H7 (cell line): ENCODE measurements around the gene IDS. TPM values are rescaled to one million over a fixed set of nuclear protein-coding genes. Genes with fewer than 3 reads are reported as not detected.
A peak's percentile ranks its signal among the peaks of the same experiment; 100 is the strongest.
"Not testable (repeated sequence)": the region's sequence is repeated elsewhere in the genome, so short reads cannot be mapped to it uniquely, and the experiment has no call there.

Source experiments
- DNase-seq: peaks from one replicate; pipeline ENCODE4 v3.0.0; 2012
- H3K27me3 ChIP-seq: 2 replicates; pipeline ENCODE4 v1.6.0; 2011; ENCODE audit warnings: mild to moderate bottlenecking, low read length; ENCODE audit not compliant: control insufficient read depth, insufficient read depth
- H3K36me3 ChIP-seq: replicated peaks from 2 replicates; pipeline ENCODE4 v1.5.1; 2011; ENCODE audit warnings: low read length; ENCODE audit not compliant: control insufficient read depth, insufficient read depth
- H3K4me3 ChIP-seq: 2 replicates; pipeline ENCODE4 v1.5.1; 2011; ENCODE audit warnings: low read depth, mild to moderate bottlenecking, control low read depth, low read length, moderate library complexity; ENCODE audit not compliant: insufficient read depth
- total RNA-seq: library from RNA; depleted of rRNA; stranded (reverse); fragments of >200 nt; shearing (Covaris generic); gene quantifications from 2 replicates; pipeline ENCODE4 v1.2.3, GENCODE V29; 2014

Gene IDS
- total RNA-seq, 1 experiment from 2014 or later: 29.0 TPM

DNA sequence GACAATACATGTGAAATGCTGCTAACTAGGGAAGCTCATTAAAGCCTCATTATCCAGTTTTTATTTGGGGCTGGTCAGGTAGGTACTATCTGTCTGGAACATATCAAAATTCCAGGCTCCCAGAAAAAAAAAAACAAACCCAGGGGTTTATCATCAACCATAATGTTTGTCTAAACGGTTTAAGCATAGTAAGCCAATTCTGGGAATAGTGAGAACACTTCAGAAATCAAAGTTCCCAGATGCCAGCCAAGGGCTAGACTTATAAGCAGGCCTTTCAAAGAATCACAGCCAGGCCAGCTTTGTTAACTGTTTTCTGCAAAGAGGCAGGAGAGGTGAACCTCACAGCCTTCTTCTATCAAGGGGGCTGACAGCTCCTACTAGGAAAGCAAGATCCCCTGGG, 8.1 kb downstream of the IDS start:
- no peaks in the 10 kb centered on the region for H3K27me3 ChIP-seq
- DNase-seq: no peak
- H3K36me3 ChIP-seq: peaks cover 41% of the 10 kb centered on the region
- H3K4me3 ChIP-seq: no peak overlapping the region

DNA sequence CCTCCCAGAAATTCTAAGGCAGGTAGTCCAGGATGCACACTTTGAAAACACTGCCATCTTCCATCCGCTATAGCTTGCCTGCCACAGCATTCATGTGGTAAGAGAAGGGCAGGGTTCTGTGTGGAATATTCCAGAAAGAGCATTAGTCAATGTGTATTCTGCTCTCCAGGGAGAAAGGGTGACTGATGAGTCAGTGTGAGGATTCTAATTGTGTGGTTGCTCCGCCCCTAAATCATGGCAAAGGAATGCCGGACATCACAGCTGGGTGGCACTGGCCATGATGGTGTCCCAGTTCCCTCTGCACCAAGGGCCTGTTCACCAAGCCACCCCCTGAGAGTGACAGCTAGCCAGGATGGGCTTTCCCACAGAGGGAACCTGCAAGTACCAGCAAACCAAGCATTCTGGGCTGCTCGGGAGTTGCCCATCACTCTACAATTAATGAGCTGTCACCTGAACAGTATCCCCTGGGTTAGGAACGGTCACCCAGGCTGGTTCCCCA, 9.5 kb downstream of the IDS start:
- H3K27me3 ChIP-seq: no peaks in the 10 kb centered on the region
- H3K4me3 ChIP-seq: no peak overlapping the region
- no peak for DNase-seq
- H3K36me3 ChIP-seq: peaks cover 37% of the 10 kb centered on the region

DNA sequence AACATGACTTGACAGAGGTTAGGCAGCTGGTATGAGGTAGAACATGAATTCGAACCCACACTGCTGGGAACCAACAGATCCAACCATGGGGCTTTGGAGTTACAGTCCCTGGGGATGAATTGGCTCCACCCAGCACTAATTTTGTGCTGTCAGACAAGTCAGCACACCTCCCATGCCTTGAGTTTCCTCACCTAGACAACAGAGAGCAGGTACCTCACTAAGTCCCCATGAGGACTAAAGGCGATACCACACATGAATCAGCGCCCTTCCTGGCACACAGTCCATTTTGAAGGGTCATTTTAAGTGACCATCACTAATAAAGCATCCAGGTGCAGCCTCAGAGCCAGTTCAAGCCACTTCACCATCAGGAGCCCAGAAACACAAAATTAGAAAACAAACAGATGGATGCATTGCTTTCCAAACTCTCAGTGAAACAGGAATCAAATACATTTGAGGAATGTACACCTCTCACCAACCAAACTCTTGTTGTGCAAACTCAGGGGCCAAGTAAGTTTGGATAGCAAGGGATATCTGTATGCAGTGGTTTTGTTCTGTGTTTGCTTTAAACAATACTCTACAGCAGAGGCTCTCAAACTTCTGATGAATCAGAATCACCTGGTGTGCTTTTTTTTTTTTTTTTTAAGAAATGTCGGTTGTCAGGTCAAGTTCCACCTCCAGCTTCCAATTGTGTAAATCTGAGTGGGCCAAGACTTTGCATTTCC, 10.1 kb downstream of the IDS start:
- peaks cover 37% of the 10 kb centered on the region for H3K36me3 ChIP-seq
- H3K4me3 ChIP-seq: no peak overlapping the region
- no peak for DNase-seq
- no peaks in the 10 kb centered on the region for H3K27me3 ChIP-seq

DNA sequence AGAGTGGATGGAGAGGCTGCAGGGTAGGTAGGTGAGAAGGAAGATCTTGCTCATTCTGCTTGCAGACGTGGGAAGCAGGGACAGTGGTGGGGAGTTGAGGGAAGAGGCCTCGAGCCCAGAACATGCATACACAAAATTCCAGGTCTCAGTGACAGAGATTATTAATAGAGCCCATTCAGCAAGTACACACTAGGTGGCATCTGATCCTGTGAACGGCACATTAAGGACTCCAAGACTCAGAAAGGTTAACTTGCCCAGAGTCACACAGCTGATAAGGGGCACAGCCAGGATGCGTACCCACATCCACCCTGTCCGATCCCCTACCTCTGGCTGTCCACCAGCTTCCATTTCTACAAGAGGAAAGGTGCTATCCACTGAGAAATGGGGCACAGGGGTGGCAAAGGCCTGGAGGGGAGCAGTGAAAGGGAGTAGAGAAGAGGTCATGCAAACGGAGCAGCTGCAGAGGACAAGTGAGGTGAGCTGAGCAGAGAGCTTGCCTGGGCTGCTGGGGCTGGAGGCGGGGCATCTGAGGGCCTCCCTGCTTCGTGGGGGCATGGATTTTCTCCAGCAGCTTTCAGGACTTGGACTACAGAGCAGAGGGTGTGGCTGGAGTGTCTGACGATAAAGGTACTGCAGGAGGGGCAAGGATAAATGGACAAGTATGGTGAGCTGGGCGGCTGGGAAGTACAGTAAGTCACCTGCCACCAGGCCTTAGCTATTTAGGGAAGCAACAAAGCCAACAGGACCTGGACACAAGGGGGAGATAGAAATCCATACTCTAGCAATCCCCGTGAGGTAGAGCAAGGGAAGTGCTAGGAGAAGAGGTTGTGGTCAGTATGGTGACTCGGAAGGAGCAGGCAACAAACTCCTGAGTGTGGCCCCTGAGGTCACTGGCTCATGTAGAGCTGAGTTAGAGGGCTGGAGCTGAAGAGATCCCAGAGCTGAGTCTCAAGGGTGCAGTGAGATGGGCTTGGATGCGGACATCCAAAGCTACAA, 11.2 kb downstream of the IDS start:
- Histone ChIP-seq H3K36me3 (peaks cover 34% of the 10 kb centered on the region), H3K4me3 (no peak overlapping the region), H3K27me3 (no peaks in the 10 kb centered on the region)
- peak; percentile 38 for DNase-seq

DNA sequence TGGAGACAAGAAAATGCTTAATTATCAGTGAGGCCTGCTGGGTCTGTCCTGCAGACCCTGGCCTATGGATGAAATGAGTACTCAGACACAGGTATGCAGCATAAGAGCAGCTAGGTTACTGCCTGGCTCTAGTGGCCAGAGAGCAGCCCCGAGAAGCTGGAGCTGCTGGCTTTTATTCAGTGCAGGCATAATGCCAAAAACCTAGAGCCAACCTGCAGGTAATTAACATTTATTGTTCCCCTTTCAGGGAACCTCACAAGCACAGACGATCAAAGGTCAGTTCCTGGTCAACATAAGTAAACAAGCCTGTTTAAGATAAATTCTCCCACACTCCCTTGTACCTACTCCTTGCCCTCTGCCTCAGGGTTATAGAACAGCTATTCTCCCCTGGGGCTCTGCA, 13.3 kb downstream of the IDS start:
- no peaks in the 10 kb centered on the region for H3K27me3 ChIP-seq
- no peak for DNase-seq
- H3K4me3 ChIP-seq: no peak overlapping the region
- peaks cover 22% of the 10 kb centered on the region for H3K36me3 ChIP-seq

DNA sequence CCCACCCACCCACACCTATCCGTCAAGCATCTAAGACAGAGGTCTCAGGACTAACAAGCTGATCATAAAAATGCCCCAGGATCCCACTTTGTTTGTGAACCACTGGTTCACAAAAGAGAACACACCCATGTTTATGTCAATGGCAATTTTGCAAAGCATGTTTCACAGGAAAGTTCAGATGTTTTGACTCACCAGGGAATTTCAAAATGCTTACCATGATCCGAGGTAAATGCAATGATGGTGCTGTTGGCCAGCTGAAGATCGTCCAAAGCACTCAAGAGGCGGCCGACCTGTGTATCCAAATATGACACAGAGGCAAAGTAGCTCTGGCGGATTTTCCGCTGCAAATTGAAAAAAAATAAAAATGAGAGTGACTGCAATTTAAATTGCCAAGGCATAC, 15.0 kb downstream of the IDS start:
- Histone ChIP-seq H3K27me3 (no peaks in the 10 kb centered on the region), H3K36me3 (peaks cover 14% of the 10 kb centered on the region), H3K4me3 (no peak overlapping the region)
- no peak for DNase-seq

DNA sequence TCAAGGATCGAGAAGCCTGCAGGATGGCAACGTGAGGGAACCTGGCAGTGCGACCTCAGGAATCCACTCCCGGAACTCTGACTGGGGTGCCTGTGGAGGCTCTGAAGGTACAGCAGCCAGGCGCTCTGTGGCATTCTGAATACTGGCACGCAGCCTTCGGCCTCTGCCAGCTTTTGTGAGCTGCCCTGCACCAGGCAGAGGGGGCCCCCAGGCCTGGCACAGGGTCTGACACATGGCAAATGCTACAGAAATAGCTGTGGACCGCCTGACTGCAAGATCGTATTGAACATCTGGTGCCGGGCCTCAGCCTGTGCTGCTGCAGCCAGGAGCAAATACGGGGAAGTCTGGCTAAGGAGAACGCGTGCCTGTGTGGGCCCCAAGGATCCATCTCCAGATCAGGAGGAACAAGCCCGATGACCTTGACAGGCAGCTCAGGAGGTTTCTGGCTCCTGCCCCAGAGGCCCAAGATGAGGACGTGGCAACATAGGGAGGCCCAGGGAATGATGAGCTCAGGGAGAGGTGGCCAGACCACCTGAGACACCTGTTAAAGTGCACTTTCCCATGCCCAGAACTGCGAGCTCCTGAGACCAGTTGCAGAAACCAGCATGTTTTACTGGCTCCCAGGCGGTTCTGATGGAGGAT, 16.6 kb downstream of the IDS start:
- H3K27me3 ChIP-seq, H3K36me3 ChIP-seq, DNase-seq, H3K4me3 ChIP-seq: not testable (repeated sequence)

DNA sequence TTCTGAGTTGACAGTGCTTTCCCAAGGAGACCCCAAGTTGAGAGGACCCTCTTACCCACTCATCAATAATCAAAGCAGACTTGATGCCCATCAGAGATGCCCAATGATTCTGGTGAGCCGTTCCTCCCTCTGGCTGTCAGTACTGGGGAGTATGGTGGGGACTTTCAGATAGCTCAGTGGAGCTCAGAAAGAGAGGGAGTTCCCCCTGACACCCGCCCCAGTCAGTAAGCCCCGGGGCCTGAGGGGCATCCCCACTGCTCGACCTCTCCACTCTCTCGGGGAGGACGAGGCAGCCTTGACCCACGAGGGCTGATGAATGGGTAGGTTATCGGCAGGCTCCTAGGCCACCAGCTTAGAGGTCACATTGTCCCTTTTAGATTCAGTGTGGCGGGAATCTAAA, 17.1 kb downstream of the IDS start:
- H3K36me3 ChIP-seq, H3K27me3 ChIP-seq, H3K4me3 ChIP-seq, DNase-seq: not testable (repeated sequence)

DNA sequence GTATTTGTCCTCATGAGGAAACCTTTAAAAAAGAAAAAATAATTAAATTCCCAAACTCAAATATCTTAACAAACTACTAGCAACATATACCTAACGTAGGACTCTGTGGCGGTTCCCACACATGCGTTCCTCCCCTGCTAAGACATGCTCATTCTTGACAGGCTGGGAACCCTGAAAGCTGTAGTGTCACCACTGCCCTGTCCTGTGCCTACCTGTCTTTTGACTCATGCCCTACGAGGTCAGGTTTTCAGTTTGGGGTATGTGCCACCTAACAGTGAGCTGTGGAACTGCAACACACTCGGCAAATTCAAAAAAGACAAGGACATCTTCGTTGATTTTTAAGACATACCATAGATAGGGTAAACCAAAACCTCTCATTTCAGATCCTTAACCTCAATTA, 17.8 kb downstream of the IDS start:
- peaks cover 6% of the 10 kb centered on the region for H3K36me3 ChIP-seq
- no peaks in the 10 kb centered on the region for H3K27me3 ChIP-seq
- H3K4me3 ChIP-seq: no peak overlapping the region
- peak; percentile 44 for DNase-seq

DNA sequence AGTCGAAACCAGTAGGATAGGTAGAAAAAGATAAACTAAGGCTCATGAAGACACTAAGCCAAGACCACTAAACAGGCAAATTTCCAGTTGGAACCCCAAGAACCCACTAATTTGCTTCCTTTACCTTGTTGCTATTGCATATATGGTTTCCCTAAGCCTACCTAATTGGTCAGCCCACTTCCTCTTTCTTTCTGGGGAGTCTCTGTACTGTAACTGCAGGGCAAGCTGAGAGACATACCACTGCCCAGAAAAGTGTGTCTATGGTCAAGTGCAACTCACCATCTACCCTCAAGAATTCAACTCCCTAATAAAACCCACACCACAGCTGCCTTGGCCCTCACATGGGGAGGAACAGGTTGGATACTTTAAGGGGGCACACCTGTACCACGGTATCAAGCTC, 28.6 kb downstream of the IDS start:
- Histone ChIP-seq H3K4me3 (no peak overlapping the region), H3K27me3 (no peaks in the 10 kb centered on the region), H3K36me3 (no peaks in the 10 kb centered on the region)
- no peak for DNase-seq

DNA sequence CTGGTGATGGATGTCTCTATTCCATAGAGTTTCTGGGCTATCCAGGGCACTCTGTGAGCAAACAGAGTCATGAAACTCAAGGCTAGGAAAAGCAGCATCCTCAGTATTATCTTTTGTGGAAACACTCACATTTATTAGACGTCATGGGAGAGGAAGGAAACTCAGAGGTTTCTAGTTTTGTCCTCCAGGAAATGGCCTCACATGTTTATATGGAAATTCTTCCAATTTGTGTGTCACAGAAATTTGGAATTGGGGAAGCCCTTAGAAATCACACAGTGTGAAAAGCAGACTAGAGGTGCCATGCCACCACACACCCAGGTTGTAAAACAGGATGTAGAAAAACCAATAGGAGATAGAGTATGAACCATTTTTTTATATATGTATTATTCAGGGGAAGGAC, 31.1 kb downstream of the IDS start:
- Histone ChIP-seq H3K4me3 (no peak overlapping the region), H3K27me3 (0 out of 2 replicates have a peak, but pooled peaks cover 1% of the 10 kb centered on the region), H3K36me3 (no peaks in the 10 kb centered on the region)
- no peak for DNase-seq

DNA sequence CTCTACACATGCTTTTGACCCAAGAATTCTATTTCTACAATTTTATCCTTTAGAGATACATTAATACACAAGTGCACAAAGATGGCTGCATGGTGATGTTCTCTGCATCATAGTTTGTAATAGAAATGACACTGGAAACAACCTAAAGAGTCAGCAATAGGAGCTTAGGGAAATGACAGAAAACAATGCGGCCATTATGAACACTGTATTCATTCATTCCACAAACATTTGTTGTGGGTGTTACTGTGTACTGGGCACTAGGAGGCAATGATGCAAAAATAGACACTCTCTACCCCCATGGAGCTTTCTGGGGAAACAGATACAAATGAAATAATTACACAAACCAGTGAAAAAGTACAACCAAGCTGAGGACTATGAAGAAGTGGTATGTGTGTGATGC, 32.0 kb downstream of the IDS start:
- DNase-seq: no peak
- no peak overlapping the region for H3K4me3 ChIP-seq
- H3K36me3 ChIP-seq: no peaks in the 10 kb centered on the region

DNA sequence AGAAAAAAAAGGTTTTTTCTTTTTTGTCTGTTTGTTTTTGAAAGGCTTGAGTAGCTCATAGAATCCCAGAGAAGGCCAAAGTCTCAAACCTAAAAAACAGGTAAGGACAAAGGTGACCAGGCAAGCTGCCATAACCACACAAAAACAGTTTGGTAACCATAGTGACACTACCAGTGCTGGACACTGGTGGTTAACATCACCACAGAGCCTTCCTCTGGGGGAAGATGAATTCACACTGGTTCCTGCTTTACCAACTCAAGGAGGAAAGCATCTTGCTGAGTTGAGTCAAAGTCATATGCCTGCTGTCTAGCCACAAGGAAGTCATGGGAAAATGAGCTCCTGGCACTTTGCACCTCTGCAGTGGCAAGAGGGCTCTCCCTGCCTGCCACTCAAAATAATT, 32.5 kb downstream of the IDS start:
- no peak overlapping the region for H3K4me3 ChIP-seq
- no peaks in the 10 kb centered on the region for H3K36me3 ChIP-seq
- 0 out of 2 replicates have a peak, but pooled peaks cover 1% of the 10 kb centered on the region for H3K27me3 ChIP-seq
- DNase-seq: no peak

More for the DNA sequence above, 32.0 kb downstream of the IDS start:
- 0 out of 2 replicates have a peak, but pooled peaks cover 1% of the 10 kb centered on the region for H3K27me3 ChIP-seq

DNA sequence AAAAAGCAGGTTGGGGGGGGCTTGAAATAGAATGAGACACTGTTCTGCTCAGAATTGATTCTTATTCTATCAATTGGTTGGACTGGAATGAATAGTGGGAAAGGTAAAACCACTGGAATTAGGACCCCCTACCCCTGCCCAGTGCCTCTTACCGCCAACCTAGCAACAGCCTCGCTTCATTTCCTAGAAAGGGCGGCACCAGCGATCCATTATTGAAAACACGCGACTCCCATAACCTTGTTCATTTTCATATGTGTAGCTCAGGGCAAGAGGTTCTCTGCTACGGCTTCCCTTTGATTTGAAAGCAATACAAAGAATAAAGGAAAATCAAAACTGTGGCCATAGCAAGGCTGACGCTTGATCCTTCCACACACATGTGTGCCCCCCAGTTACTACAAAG, 33.7 kb downstream of the IDS start:
- Histone ChIP-seq H3K4me3 (no peak overlapping the region), H3K27me3 (0 out of 2 replicates have a peak, but pooled peaks cover 1% of the 10 kb centered on the region), H3K36me3 (no peaks in the 10 kb centered on the region)
- no peak for DNase-seq
